GM12878 (cell line): ENCODE data around the gene CBX7. TPM values are rescaled to one million over a fixed set of nuclear protein-coding genes. Genes with fewer than 3 reads are reported as not detected.

Experiments
- ATAC-seq: fragments of 200-7000 bp; cut with Tn5 transposase; 3 replicates; pipeline ENCODE4 v1.9.1; 2020; ENCODE audit warnings: mild to moderate bottlenecking, moderate library complexity
- BruUV-seq: library from RNA; stranded (reverse); fragments of 400-500 nt; replicated peaks from 2 replicates; lab custom pipeline; 2021; lab: Mats Ljungman, UMichigan
- CTCF ChIA-PET: fragments of 300-600 bp; sonication (Branson Sonifier 250); formaldehyde crosslinking; extraction: SDS; loops from one replicate; lab custom pipeline; 2021; ENCODE audit warnings: inconsistent platforms; lab: Yijun Ruan, JAX
- POLR2A ChIA-PET: fragments of 350-600 bp; formaldehyde crosslinking; extraction: SDS; loops from one replicate; lab custom pipeline; 2021; ENCODE audit warnings: inconsistent platforms; lab: Charles Lee
- RAD21 ChIA-PET: fragments of 300-600 bp; sonication (Branson Sonifier 250); formaldehyde crosslinking; loops from one replicate; lab custom pipeline; 2023; ENCODE audit warnings: antibody characterized with exemption; ENCODE audit not compliant: unreplicated experiment; lab: Charles Lee
- SMC1A ChIA-PET: fragments of 300-600 bp; sonication (Branson Sonifier 250); formaldehyde crosslinking; loops from one replicate; lab custom pipeline; 2023; ENCODE audit not compliant: unreplicated experiment, uncharacterized antibody; lab: Charles Lee
- DNase-seq: peaks from one replicate; pipeline ENCODE4 v3.0.0-alpha.2; 2011; ENCODE audit warnings: low read depth, low spot score
- FAIRE-seq: peaks from 3 replicates; lab custom pipeline; 2011; peaks lifted over from hg19 to GRCh38; lab: Jason Lieb, UNC
- H2AFZ ChIP-seq: 2 replicates; pipeline ENCODE4 v1.6.0; 2011; ENCODE audit warnings: low read depth, low read length, control low read depth; ENCODE audit not compliant: control insufficient read depth
- H3K27ac ChIP-seq: 2 replicates; pipeline ENCODE4 v1.5.1; 2011; ENCODE audit warnings: control low read depth; ENCODE audit not compliant: control insufficient read depth, insufficient read depth
- H3K27me3 ChIP-seq, 2 experiments: replicated peaks in 1 of 2; 2 replicates each; pipeline versions ENCODE4 v1.6.0 to v1.6.1; 2011; ENCODE audit warnings: low read length in 1 of 2; ENCODE audit not compliant: control insufficient read depth in 2 of 2, insufficient read depth in 2 of 2
- H3K36me3 ChIP-seq, 2 experiments: 2 replicates each; pipeline ENCODE4 v1.5.1; 2011; ENCODE audit warnings: low read length in 1 of 2; ENCODE audit not compliant: control insufficient read depth in 2 of 2, insufficient read depth in 2 of 2
- H3K4me1 ChIP-seq: 2 replicates; pipeline ENCODE4 v1.6.1; 2011; ENCODE audit warnings: mild to moderate bottlenecking, low read length, moderate library complexity, mixed read lengths; ENCODE audit not compliant: control insufficient read depth, insufficient read depth
- H3K4me2 ChIP-seq: 2 replicates; pipeline ENCODE4 v1.6.0; 2011; ENCODE audit warnings: control low read depth; ENCODE audit not compliant: control insufficient read depth, insufficient read depth
- H3K4me3 ChIP-seq: fragments of 200-600 bp; sonication (generic); 2 replicates; pipeline ENCODE4 v1.5.1; 2016
- H3K79me2 ChIP-seq: 2 replicates; pipeline ENCODE4 v1.6.0; 2011; ENCODE audit warnings: low read length; ENCODE audit not compliant: control insufficient read depth, insufficient read depth
- H3K9ac ChIP-seq: 2 replicates; pipeline ENCODE4 v1.8.0; 2011; ENCODE audit warnings: low read length, control low read depth, mixed read lengths; ENCODE audit not compliant: control insufficient read depth, insufficient read depth
- H3K9me3 ChIP-seq: replicated peaks from 3 replicates; pipeline ENCODE4 v1.5.1; 2011; ENCODE audit warnings: mild to moderate bottlenecking, low read length; ENCODE audit not compliant: control insufficient read depth, insufficient read depth
- H4K20me1 ChIP-seq: 2 replicates; pipeline ENCODE4 v1.6.0; 2011; ENCODE audit not compliant: control insufficient read depth, insufficient read depth
- CHD1 ChIP-seq: IDR thresholded peaks from 2 replicates; pipeline ENCODE4 v1.6.1; 2012; ENCODE audit warnings: low read depth, low read length, improper control_type of control experiment
- CHD2 ChIP-seq: IDR thresholded peaks from 2 replicates; pipeline ENCODE4 v1.6.1; 2011; ENCODE audit warnings: low read depth, low read length, improper control_type of control experiment, borderline replicate concordance
- GATAD2B ChIP-seq: fragments of 450-650 bp; conservative IDR thresholded peaks from 2 replicates; pipeline ENCODE4 v1.6.1; 2017; ENCODE audit warnings: low read depth, mild to moderate bottlenecking, moderate library complexity
- HDAC2 ChIP-seq: fragments of 200-600 bp; sonication (generic); IDR thresholded peaks from 2 replicates; pipeline ENCODE4 v1.6.1; 2017
- IRF4 ChIP-seq: IDR thresholded peaks from 2 replicates; pipeline ENCODE4 v1.6.1; 2011; ENCODE audit warnings: low read depth, low read length
- LARP7 ChIP-seq: fragments of 450-650 bp; IDR thresholded peaks from 2 replicates; pipeline ENCODE4 v1.6.1; 2017; ENCODE audit warnings: mild to moderate bottlenecking
- RAD21 ChIP-seq: IDR thresholded peaks from 2 replicates; pipeline ENCODE4 v1.6.1; 2011; ENCODE audit warnings: mild to moderate bottlenecking, low read depth, low read length, moderate library complexity; ENCODE audit not compliant: insufficient read depth
- TAF1 ChIP-seq: IDR thresholded peaks from 2 replicates; pipeline ENCODE4 v1.6.1; 2011; ENCODE audit warnings: mild to moderate bottlenecking, low read depth, low read length, borderline replicate concordance
- TCF12 ChIP-seq: IDR thresholded peaks from 2 replicates; pipeline ENCODE4 v1.6.1; 2011; ENCODE audit warnings: low read depth, mild to moderate bottlenecking, low read length
- ZNF217 ChIP-seq: fragments of 450-650 bp; IDR thresholded peaks from 2 replicates; pipeline ENCODE4 v1.6.1; 2017; ENCODE audit warnings: antibody characterized with exemption, mild to moderate bottlenecking
- ZNF274 ChIP-seq: IDR thresholded peaks from one replicate; pipeline ENCODE4 v1.8.0; 2011; ENCODE audit not compliant: insufficient read length, insufficient read depth
- WGBS: methylation state at CpG from one replicate; pipeline ENCODE4 v1.1.6; 2016; ENCODE audit warnings: low lambda C conversion rate; ENCODE audit not compliant: insufficient replicate concordance, insufficient coverage; ENCODE audit errors: missing lambda C conversion rate; 5-methylcytosine and 5-hydroxymethylcytosine counted together
- in situ Hi-C: fragments of 300-500 bp; cut with MboI; formaldehyde crosslinking; loops from 9 replicates; pipeline ENCODE4 v1.14.3; 2018; ENCODE audit warnings: mixed read lengths
- intact Hi-C: fragments of 100-400 bp; cut with micrococcal nuclease; formaldehyde crosslinking; loops from one replicate; pipeline ENCODE4 v1.14.2; 2022; ENCODE audit not compliant: unreplicated experiment
- polyA plus RNA-seq, 11 experiments: library from polyadenylated mRNA; depleted of rRNA in 4 of 11; unstranded in 6 of 11; stranded (reverse) in 5 of 11; fragments of >200 nt; fragmentation: Nextera tagmentation in 4 of 11; fragmentation: Illumina TruSeq in 1 of 11; extraction: Ambion mirVana in 4 of 11; extraction: Trizol in 1 of 11; gene quantifications; 1 replicate in 1 of 11; 2 replicates in 10 of 11; pipeline versions ENCODE4 v1.2.1 to v1.2.3, GENCODE V29; 2011 to 2016; ENCODE audit warnings: inconsistent platforms in 2 of 11, missing spikeins in 2 of 11, low read depth in 1 of 11
- total RNA-seq, 4 experiments: library from RNA; depleted of rRNA in 3 of 4; stranded (reverse); fragments of >200 nt in 3 of 4; fragmentation: Illumina TruSeq in 1 of 4; extraction: Trizol in 1 of 4; gene quantifications; 2 replicates each; pipeline versions ENCODE4 v1.2.1 to v1.2.3, GENCODE V29; 2013 to 2021
- TF ChIP-seq, protein P1 (sequence below): fragments of 450-650 bp; IDR thresholded peaks from 2 replicates; pipeline ENCODE4 v1.6.1; 2017; ENCODE audit warnings: mild to moderate bottlenecking
- TF ChIP-seq, protein P2 (sequence below): fragments of 450-650 bp; IDR thresholded peaks from 2 replicates; pipeline ENCODE4 v1.6.1; 2016; ENCODE audit warnings: mild to moderate bottlenecking
- TF ChIP-seq, protein P3 (sequence below): fragments of 150-350 bp; IDR thresholded peaks from 2 replicates; pipeline ENCODE4 v1.6.1; 2014; ENCODE audit warnings: mild to moderate bottlenecking, low read depth, low read length
- TF ChIP-seq, protein P4 (sequence below): IDR thresholded peaks from 2 replicates; pipeline ENCODE4 v1.6.1; 2012; ENCODE audit warnings: low read depth, low read length, improper control_type of control experiment

The CBX7 gene
- total and polyA plus RNA-seq, 10 of the 15 experiments (the other 5 are each of a cell fraction or from before 2014, with no cell fraction given): 0.18 to 17.2 (median 5.6) TPM

DNA sequence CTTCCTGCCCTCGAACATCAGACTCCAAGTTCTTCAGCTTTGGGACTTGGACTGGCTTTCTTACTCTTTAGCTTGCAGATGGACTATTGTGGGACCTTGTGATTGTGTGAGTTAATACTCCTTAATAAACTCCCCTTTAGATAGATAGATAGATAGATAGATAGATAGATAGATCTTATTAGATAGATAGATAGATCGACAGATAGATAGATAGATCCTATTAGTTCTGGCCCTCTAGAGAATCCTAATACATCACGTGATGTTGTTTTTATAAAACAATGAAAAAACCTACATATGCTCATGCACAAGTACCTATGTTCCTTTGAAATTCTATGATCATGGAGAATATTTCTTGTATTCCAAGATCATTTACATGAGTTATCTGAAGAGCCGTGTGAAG lies 31.5 kb downstream of the CBX7 start:
- no TSS peak for BruUV-seq
- ATAC-seq: no peak
- CTCF ChIA-PET: interaction anchor here (0.6 to 7.6 kb wide), 5 partner anchors 40 to 252 kb away, joined by 3 to 74 read pairs (median 4); no protein-coding TSS in a partner anchor
- RAD21 ChIA-PET: interaction anchor here (1.3 to 1.4 kb wide), 3 partner anchors 28 to 146 kb away, joined by 3 to 13 read pairs (median 6); no protein-coding TSS in a partner anchor
- H3K27ac ChIP-seq: no peak overlapping the region
- H3K4me3 ChIP-seq: no peak overlapping the region
- H3K4me1 ChIP-seq: peaks cover 24% of the 10 kb centered on the region
- FAIRE-seq: no peak
- in situ Hi-C loops: loop anchor here (10.0 kb wide), 1 partner anchor 356 kb away; no protein-coding TSS in a partner anchor
- no peak overlapping the region for H2AFZ ChIP-seq
- H3K79me2 ChIP-seq: no peaks in the 10 kb centered on the region
- H3K36me3 ChIP-seq: no peaks in the 10 kb centered on the region
- SMC1A ChIA-PET: interaction anchor here (0.6 to 4.1 kb wide), 8 partner anchors 22 to 118 kb away, joined by 3 to 26 read pairs (median 4); partner anchors contain the start of gene APOBEC3C
- 84% methylated on average over 4 of the region's 4 CpGs for WGBS
- POLR2A ChIA-PET: interaction anchor here (1.4 kb wide), 1 partner anchor 105 kb away, joined by 6 read pairs; no protein-coding TSS in a partner anchor
- H3K4me2 ChIP-seq: no peak overlapping the region
- DNase-seq: no peak
- no peaks in the 10 kb centered on the region for H4K20me1 ChIP-seq
- H3K27me3 ChIP-seq: no peaks in the 10 kb centered on the region
- H3K9me3 ChIP-seq: no peaks in the 10 kb centered on the region
- intact Hi-C loops: loop anchor here (10.0 kb wide), 1 partner anchor 356 kb away; no protein-coding TSS in a partner anchor
- H3K9ac ChIP-seq: no peak overlapping the region
- TF ChIP-seq, protein P1, sequence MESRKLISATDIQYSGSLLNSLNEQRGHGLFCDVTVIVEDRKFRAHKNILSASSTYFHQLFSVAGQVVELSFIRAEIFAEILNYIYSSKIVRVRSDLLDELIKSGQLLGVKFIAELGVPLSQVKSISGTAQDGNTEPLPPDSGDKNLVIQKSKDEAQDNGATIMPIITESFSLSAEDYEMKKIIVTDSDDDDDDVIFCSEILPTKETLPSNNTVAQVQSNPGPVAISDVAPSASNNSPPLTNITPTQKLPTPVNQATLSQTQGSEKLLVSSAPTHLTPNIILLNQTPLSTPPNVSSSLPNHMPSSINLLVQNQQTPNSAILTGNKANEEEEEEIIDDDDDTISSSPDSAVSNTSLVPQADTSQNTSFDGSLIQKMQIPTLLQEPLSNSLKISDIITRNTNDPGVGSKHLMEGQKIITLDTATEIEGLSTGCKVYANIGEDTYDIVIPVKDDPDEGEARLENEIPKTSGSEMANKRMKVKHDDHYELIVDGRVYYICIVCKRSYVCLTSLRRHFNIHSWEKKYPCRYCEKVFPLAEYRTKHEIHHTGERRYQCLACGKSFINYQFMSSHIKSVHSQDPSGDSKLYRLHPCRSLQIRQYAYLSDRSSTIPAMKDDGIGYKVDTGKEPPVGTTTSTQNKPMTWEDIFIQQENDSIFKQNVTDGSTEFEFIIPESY: no peak
- TF ChIP-seq IRF4 (no peak), TAF1 (no peak), CHD2 (no peak), HDAC2 (no peak), LARP7 (no peak), ZNF217 (no peak), ZNF274 (no peak), RAD21 (no peak), GATAD2B (no peak), TCF12 (no peak), CHD1 (no peak)
- TF ChIP-seq, protein P2, sequence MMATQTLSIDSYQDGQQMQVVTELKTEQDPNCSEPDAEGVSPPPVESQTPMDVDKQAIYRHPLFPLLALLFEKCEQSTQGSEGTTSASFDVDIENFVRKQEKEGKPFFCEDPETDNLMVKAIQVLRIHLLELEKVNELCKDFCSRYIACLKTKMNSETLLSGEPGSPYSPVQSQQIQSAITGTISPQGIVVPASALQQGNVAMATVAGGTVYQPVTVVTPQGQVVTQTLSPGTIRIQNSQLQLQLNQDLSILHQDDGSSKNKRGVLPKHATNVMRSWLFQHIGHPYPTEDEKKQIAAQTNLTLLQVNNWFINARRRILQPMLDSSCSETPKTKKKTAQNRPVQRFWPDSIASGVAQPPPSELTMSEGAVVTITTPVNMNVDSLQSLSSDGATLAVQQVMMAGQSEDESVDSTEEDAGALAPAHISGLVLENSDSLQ: no peak
- TF ChIP-seq, protein P3, sequence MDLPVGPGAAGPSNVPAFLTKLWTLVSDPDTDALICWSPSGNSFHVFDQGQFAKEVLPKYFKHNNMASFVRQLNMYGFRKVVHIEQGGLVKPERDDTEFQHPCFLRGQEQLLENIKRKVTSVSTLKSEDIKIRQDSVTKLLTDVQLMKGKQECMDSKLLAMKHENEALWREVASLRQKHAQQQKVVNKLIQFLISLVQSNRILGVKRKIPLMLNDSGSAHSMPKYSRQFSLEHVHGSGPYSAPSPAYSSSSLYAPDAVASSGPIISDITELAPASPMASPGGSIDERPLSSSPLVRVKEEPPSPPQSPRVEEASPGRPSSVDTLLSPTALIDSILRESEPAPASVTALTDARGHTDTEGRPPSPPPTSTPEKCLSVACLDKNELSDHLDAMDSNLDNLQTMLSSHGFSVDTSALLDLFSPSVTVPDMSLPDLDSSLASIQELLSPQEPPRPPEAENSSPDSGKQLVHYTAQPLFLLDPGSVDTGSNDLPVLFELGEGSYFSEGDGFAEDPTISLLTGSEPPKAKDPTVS: no peak
- TF ChIP-seq, protein P4, sequence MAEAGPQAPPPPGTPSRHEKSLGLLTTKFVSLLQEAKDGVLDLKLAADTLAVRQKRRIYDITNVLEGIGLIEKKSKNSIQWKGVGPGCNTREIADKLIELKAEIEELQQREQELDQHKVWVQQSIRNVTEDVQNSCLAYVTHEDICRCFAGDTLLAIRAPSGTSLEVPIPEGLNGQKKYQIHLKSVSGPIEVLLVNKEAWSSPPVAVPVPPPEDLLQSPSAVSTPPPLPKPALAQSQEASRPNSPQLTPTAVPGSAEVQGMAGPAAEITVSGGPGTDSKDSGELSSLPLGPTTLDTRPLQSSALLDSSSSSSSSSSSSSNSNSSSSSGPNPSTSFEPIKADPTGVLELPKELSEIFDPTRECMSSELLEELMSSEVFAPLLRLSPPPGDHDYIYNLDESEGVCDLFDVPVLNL: no peak
